Left forelimb (tissue), 1 donor: Measurements from ENCODE around the gene ADCY1.

Experiments
- DNase-seq: peaks from one replicate; pipeline ENCODE4 v3.0.0-alpha.2; 2018; ENCODE audit warnings: low spot score

Gene ADCY1

GRCh38 chr7:45651540-45651939 is 77.4 kb downstream of the ADCY1 start:
- DNase-seq = no peak

- no peak for DNase-seq
These were observed 78.5 kb downstream of the ADCY1 start for GRCh38 chr7:45652630-45653029.

- DNase-seq = no peak
These were observed 79.2 kb downstream of the ADCY1 start for GRCh38 chr7:45653209-45653907.

DNA sequence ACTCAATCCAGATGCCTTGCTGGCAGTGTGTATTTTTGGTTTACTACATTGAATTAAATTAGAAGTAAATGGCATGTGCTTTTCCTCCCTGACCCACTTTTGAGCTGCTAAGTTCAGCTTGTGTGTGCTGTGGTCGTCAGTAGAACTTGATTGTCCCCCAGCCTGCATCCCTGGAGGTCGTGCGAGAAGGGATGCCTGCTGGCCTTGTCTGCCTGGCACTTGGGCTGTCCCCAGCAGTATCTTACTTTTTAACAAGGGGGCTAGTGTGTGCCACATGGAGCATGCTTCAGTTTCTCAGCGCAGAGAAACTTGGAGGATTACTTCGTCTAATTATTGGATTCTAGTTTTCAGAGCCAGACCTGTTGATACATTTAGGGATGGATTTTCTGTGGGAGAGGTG is 80.2 kb downstream of the ADCY1 start:
- DNase-seq = no peak

GRCh38 chr7:45655539-45655938 is 81.4 kb downstream of the ADCY1 start:
- no peak for DNase-seq

- DNase-seq = no peak
These were observed 82.3 kb downstream of the ADCY1 start for GRCh38 chr7:45656431-45656830.

DNA sequence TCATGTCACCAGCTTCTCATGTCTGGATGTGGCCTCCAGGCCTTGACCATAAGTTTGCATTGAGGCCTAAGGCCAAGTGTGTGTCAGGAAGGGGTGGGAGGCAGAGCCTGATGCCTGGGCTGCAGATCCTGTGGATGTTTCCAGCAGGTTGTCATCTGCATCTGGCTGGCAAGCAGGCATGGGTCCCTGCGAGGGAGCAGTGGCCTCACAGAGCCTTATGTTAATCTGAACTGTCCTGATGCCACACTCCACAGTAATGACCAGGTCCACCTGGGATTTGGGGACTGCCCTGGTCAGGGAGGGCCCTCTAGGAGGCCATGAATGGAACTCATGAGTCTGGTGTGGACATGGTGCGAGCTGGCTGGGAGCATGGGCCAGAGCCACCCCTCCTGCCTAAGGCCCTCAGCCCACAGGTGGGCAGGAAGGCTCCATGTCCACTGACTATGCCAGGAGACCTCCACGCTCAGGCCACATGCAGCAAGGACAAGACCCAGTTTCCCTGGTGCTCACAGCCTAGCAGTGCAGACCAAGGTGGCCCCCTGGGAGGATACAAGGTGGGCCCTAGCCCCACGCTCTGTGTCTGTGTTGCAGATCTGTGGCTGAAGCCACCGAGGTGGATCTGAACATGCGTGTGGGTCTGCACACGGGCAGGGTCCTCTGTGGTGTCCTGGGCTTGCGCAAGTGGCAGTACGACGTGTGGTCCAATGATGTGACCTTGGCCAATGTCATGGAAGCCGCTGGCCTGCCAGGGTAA is 83.1 kb downstream of the ADCY1 start:
- no peak for DNase-seq

- no peak for DNase-seq
These were observed 83.9 kb downstream of the ADCY1 start for GRCh38 chr7:45657890-45658715.

DNA sequence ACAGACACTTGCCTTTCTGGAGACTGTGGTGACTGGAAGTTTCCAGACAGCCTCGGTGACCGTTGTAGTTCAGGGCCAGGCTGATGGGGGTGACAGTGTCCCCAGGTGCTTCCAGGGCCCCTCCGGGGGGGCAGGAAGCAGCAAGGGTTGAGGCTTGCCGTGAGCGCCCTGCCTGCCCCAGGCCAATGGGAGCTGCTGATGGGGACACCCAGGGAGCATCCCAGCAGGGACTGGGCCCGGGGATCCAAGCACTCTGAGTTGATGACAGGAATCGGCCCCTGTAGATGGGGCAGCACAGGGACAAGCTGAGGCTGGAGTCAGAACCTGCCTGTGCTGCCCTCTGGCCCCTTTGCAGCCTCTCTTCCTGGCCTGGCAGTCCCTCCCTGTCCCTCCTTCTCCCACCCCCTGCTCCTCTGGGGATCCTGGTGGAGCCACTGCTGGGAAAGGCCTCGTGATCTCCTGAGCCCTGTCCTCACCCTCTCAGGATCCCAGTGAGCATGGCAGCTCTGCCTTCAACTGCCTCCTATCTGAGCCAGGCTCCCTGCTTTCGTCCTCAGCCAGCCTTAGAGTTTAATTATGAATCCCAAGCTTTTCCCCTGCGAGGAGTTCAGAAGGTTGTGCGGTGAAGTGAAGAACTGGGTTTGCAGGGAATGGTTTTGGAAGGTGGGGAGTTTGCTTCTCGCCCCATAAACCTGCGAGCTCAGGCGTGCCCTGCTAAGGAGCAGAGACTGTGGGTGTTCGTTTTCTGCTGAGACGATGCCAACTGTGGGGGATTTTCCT is 84.7 kb downstream of the ADCY1 start:
- no peak for DNase-seq

DNA sequence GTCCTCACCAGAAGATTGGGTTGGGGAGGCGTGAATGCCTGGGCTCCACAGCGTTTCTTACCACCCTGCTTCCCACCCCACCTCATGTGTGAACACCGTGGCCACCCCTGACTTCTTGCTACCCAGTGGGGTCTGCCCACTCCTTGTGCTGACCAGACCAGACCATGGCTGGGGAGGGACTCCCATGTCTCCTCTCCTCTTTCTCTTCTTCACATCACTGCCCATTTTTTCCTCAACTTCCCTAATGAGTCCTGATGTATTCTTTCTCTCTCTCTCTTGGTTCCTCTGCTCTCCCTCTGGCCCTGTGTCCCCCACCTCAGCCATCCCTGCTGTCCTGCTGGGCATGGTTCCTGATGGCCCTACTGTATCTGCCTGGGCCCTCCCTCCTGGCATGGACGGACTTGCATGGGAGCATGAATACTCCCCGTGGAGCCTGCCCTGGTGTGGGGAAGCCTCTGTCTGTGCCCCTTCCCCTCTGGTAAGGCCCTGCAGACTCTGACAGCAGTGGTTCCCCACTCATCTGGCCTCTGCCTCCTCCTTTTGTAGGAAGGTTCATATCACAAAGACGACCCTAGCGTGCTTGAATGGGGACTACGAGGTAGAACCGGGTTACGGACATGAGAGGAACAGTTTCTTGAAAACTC is 85.5 kb downstream of the ADCY1 start:
- DNase-seq = no peak

DNA sequence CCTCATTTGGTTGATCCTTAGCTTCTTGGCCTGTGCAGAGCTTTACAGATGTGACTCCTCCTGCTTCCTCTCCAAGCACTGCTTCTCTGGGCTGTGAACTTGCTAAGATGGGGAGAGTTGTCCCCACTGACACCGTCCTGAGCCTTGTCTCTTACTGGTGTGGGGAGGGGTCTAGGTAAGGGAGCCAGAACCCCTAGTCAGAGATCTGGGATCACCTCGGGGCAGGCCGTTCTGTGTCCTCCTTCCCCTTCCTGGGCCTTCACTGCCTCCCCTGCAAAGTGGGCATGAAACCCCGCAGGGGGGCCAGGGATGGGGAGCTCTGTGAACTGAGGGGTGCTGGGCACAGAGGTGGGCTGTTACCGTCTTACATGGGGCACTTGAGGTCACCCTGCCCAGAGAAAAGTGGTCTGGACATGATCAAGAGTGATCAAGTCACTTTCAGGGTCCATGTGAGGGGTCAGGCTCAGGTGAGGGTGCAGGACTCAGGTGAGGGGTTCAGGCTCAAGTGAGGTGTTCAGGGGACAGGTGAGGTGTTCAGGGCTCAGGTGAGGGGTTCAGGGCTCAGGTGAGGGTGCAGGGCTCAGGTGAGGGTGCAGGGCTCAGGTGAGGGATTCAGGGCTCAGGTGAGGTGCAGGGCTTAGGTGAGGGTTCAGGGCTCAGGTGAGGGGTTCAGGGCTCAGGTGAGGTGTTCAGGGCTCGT is 86.2 kb downstream of the ADCY1 start:
- no peak for DNase-seq

DNA sequence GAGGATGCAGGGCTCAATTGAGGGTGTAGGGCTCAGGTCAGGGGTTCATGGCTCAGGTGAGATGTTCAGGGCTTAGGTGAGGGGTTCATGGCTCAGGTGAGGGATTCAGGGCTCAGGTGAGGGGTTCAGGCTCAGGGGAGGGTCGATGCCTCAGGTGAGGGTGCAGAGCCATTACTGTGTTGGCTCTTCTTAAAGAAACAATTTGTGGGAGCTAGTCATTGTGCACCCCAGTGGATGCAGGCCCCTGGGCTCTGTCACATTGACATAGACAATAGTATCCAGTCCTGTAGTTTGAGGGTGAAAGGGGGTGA is 86.7 kb downstream of the ADCY1 start:
- DNase-seq = no peak

DNA sequence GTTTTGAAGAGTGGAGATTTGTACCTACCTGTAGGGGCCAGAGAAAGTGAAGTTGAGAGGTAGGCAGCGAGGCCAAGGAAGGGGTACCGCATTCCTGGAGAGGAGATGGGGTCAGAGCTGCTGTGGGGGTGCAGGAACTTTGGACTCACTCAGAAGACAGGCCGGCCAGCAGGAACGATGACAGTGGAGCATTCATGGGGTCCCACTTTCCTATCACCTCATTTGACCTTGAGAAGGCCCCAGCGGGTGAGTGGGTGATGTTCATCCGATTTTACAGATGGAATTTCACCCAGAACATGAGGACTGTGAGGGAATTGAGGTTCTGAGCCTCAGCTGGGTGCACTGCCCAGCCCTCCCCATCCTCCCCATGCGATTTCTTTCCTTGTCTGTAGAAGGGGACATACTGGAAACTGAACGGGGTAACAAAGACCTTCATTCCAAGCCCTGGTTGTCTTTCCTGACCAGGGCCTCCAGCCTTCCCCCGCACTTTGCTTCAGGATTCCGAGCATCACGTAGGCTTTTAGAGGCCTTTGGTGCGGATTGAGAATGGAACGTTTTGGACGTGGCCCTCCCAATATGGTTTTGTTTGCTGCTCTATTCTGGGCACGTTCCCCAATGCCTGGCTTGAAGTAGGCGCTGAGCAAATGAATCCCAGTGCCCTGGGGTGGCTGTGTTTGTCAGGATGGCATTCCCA is 87.3 kb downstream of the ADCY1 start:
- no peak for DNase-seq

DNA sequence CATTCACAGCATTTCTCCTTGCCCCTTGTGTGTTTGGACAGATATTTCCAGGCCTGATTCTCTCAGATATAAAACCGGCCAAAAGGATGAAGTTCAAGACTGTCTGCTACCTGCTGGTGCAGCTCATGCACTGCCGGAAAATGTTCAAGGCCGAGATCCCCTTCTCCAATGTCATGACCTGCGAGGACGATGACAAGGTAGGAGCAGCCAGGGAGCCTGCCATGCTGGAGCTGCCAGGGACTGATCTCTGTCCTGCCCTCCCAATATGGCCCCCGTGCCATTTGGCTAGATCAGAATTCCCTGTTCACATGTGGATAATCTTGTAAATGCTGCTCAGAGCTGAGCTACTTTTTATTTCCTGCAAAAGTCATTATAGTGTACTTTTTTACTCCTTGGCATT is 87.8 kb downstream of the ADCY1 start:
- DNase-seq = no peak

DNA sequence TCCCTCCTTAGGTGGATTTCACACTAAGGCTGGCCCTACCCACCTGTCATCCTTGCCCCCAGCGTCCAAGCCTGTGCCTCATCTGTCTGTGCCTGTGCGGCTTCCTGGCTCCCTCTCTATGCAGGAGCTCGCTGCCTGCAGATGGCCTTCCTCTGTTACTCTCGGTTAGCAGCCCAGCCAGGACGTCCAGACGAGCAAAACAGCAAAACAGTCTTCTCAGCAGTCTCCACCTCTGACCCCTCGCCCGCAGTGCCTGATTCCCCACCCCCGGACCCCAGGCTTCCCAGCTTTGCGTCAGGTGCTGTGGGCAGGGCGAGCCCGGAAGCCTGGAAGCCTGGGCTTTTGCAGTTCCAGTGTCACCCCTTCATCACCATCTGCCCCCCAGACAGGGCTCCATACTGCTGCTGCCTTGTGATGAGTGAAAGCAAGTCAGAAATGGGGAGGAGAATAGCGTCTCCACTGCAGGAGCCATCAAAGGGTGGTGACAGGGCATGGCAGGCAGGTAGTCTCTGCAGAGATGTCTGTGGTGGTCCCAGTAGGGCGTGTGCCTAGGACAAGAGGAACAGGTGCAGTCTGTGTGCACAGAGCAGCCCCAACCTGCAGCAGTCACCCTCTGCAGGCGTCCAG is 88.5 kb downstream of the ADCY1 start:
- DNase-seq = no peak

DNA sequence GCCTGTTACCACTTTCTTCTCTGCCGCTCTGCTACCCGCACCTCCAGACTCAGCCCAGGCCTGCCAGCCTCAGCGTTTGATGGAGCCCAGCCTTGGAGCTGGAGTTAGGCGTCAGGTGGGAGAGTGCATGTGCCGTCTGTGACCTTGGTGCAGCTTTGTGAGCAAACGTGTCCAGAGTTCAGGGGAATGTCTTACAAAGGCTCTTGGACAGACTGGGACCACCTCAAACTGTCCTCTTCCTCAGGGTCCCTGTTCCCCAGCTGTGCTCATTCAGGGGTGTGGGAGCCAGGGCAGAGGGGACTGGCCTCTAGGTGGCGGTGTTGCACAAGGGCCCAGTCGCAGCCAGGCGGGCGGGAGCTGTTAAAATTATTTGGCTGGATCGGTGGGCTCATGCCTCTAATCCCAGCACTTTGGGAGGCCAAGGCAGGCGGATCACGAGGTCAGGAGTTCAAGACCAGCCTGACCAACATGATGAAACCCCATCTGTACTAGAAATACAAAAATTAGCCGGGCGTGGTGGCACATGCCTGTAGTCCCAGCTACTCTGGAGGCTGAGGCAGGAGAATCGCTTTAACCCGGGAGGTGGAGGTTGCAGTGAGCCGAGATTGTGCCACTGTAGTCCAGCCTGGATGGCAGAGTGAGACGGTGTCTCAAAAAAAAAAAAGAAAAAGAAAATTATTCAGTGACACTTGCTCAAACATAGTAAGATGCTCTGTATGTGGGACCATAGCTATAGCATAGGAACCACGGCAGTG is 89.2 kb downstream of the ADCY1 start:
- no peak for DNase-seq

DNA sequence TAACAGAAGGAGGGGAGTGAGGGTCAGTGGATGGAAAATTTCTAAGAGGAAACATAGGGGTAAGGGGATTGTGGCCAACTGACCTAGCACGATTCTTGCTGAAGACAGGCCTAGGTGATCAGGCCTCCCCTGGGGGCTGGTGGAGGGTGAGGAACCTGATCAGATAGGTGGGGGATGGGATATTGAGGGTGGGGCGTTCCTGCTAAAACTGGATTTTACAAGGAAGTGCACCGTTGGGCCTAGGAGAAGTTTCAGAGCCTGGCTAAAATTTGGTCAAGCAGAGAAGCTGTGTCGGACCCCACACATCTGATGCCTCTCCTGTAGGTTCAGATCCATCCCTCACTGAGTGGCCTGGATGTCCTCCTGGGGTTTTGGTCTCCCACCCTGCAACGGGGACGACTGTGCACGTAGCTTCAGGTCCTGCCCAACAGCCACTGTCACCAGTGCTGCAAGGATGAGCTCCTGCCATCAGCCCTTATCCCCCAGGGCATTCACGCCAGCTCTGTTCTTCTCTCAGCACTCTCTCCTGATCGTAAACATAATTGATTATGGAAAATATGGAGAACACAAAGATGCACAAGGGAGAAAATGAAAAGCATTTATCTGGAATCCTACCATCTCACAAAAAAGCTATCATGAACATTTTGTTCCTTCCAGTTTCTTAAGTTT is 89.9 kb downstream of the ADCY1 start:
- DNase-seq = no peak

DNA sequence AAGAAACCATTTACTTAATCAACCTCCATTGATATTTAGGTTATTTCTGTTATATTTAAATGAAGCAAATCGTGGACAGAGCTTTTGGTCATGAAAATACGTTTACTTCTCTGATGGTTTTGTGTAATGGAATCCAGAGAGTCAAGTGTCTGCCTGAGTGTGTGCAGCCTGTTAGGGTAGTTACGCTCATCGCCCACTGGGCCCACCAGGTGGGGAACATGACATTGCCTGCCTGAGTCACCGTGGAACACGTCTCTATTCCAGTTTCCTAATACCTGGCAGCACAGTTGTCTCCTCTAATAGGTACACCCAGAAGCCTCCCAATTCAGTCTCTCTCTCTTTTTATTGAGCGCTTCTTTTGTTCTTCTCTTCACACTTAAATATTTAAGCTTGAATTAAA is 91.0 kb downstream of the ADCY1 start:
- DNase-seq = no peak

DNA sequence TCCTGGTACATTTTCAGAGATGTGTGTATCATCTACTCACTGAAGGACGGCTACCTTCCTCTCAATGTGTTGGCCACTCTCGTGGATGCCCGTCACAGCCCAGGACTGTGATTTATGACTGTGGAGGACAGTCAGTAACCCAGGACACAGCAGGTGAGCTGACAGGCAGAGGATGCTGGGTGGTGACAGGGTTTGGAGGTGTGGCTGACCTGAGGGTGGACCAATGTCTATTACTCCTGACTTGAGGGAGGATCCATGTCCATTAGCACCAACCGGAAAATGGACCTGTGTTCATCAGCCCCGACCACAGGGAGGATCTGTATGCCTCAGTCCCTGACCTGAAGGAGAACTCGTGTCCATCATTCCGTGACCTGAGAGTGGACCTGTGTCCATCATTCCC is 96.1 kb downstream of the ADCY1 start:
- no peak for DNase-seq
